Stimulated activated CD8-positive, alpha-beta memory T cell treated with anti-CD3 and anti-CD28 coated beads, Interleukin-7, amount 100 ng/mL, for 24 hours (primary cell): ENCODE results near the gene CD69.

Experiments used
- DNase-seq: peaks from one replicate; pipeline ENCODE4 v3.0.0-alpha.2; 2020; ENCODE audit warnings: low read depth

The CD69 gene

DNA sequence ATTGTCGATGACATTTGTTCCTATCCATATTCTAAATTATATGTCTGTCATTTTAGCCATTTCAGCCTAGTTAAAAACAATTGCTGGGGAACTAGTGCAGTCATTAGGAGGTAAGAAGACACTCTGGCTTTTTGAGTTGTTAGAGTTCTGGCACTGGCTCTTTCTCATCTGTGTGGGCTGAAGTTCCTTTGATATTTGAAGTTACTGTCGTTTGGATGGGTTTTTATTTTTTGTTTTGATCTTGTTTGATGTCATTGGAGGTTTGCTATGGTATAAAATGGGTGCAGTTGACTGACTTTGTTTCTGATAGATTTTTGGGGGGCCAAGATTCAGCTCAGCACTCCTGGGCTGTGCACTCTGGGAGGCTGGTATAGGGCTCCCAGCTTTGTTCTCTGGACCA, 20.7 kb upstream of the CD69 start:
- DNase-seq, result no peak

DNA sequence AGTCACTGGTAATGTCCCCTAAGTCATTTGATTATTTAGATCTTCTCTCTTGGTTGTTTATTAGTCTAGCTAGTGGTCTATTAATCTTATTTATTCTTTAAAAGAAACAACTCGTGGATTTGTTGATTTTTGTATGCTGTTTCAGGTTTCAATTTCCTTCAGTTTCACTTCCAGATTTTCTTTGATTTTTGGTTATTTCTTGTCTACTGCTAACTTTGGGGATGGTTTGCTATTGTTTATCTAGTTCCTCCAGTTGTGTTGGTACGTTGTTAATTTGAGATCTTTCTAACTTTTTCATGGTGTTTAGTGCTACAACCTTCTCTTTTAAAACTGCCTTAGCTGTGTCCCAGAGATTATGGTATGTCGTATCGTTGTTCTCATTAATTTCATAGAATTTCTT, 18.5 kb upstream of the CD69 start:
- no peak for DNase-seq

DNA sequence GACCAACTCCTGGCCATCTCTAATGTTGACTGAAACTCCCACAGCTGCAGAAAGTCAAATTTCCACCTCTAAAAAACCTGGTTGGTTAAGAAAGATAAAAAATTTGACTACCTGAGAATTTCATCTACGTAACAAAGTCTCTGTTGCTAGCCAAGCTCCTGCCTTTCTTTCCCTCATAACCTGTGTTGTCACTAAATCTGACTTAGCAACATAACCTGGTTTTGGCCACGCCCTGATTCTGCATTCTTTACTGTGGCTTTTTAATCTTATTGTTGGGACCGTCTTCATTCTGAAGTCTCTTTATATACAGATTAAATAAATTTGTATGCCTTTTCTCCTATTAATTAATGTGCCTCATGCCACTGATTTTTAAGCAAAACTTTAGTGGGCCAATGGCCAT, 16.1 kb upstream of the CD69 start:
- no peak for DNase-seq

DNA sequence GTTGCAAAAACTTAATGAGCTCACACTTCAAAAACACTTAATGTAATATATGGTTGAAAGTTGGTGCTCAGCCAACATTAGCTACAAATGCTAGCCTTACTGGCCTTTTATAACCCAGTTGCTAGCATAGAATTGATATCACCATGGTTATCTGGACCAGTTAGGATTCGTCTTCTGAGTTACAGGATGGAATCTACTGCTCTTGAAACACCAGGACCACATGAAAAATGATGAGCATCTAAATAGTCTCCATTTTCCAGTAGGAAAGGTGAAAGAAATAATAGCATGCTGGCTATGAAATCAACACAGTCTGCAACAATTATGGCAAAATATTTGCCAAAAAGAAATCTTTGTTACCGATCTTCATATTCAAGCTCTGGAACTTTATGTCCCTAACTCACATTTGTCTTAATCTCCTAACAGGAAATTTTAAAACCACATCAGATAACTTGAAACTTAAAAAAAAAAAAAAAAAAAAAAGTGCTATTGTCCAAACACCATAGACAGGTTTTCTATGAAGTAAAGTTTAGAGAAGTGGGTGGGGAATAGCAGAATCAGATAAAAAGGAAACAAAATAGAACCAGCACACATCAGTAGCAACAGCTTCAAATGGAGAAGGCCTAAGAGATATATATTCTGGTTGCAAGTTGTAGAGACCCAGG, 12.6 kb upstream of the CD69 start:
- DNase-seq, result no peak

DNA sequence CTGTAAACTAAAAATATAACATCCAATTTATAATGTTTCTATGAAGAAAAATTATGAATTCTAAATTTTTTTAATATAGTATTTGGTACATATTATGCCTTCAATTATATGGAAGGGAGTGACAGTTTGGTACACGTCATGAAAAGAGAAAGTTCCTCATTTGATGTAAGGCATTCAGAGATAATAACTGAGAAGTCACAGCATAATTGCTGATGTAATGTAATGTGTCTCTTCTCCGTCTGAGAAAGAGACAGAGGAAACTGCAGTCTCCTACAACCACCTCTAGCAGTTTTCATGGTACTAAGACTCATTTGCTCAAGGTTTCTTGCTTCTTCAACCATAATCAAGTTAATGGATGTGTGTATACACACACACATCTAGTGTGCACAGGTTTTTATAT, 2.3 kb upstream of the CD69 start:
- no peak for DNase-seq

DNA sequence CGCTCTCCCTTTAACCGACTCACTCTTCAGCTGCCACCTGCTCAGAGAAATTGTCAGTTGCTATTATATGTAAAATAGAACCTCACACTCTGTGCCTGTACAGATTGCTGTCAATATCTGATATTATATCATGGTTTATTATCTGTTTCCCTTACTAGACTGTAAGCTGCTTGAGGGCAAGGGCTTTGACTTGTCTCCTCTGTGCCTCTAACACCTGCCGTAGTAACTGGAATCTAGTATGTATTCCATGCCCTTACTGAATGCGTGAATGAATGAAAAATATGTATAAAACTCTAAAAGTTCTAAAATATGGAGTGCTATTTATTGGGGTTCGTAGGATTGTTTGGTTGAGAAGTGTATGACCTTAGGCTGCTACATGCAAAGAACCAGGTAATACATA, 1.7 kb upstream of the CD69 start:
- DNase-seq, result no peak

DNA sequence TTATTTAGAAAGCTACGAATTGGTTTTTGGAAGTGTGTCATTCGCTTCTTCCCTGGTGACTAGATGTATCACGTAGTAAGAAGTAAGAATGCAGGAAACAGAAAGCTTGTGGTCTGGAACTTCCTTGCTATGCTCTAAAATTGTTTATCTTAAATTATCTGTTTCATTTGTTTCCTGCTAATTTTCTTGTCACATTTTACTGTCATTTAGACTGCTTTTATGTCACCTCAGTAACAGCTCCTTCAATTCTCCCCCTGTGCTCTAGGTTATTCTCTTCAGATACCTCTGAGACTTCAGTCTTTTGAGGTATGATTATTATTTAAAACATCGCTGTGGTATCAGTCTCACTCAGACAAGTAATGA, 699 bp upstream of the CD69 start:
- no peak for DNase-seq

DNA sequence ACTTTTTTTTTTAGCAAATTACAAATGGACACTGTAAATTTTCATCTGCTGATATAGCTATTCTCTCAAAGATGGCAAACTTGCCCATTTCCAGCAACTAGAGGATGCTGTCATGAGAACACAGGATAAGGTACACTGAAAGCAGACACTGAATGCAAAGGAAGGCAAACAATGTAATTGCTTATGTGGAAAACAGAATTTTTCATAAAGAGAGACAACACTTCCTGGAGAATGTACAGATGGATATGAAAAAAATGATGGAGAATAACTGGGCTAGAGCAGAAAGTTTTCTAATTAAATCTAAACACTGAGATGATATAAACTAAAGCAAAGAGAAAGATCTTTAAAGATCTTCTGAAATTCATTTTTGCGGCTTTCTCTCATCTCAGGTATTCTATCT, 581 bp downstream of the CD69 start:
- DNase-seq, result no peak

DNA sequence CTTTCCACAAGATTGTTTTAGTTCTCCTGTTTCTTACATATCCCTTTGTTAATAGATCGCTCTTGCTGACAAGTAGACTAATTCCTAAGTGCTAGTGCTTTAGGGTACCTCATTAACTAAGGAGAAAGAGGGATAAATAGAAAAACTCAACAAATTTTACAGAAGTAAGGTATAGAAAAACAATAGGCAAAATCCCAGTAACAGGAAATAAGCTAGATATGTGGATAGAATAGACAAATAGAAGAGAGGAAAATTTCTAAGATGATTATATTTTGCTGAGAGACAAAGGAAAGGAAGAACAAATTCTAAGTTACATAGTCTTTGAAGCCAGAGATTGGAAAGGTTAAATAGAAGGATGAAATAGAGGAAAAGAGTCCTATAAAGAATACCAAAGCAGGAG, 1.0 kb downstream of the CD69 start:
- DNase-seq, result no peak

DNA sequence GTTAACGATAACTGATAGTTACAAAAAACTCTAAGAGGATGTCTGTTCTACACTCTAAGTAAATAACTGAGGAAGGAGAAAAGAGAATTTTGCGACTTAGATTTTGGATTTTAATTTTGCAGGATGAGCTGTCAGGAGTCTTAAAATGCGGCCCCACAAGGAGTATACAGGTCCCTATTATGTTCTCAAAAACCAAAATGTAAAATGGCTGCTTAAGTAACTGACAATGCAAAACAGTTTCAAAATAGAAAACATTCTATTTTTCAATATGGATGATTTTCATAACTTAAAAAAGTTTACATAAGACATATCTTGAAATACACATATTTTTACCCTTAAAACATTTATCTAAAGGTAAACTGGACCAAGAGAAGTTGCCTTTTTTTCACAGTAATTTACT, 2.6 kb downstream of the CD69 start:
- no peak for DNase-seq

DNA sequence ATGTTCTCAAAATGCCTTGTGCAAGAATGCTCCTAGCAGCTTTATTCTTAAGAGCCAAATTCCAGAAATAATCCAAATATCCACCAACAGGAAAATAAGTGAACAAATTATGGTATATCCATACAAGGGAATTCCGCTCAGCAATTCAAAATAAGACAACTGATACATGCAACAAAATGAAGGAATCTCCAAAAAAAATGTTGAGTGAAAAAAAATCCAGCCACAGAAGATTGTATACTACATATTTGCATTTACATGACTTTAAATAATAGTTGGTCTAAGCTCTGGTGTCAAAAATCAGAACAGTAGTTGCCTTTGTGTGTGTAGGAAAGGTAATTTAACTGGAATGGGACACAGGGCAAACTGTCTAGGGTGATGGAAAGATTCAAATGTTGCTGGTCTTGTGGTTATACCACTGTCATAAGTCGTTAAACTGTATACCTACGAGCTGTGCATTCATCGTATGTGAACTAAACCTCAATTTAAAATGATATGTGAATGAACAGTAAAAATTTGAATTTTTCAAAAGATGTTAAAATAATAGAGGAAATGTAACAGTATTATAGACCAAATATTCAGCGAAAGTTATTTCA, 3.2 kb downstream of the CD69 start:
- DNase-seq, result no peak

DNA sequence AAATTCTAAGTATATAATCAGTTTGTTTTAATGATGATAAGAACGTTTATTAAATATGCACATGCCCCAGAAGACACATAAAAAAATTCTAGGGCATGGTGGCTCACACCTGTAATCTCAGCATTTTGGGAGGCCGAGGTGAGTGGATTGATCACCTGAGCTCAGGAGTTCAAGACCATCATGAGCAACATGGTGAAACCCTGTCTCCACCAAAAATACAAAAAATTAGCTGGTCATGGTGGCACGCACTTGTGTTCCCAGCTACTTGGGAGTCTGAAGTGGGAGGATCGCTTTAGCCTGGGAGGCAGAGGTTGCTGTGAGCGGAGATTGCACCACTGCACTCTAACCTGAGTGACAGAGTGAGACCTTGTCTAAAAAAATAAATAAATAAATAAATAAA, 4.0 kb downstream of the CD69 start:
- no peak for DNase-seq

DNA sequence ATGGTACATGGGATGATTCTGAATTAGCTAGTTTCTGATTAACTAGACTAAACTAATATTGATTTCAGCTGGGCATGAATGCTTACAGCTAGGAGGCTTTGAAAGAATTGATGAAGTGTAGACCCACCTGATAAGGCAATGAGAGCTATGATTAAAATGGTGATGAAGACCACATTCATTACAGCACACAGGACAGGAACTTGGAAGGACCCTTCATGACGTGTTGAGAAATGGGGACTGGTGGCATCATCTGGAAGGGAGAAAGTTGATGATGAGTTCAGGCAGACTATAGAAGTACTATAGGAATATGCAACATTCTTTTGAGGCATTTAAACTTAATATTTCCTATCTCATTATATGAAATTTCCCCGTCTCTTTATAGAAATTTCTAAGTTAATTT, 4.5 kb downstream of the CD69 start:
- no peak for DNase-seq

DNA sequence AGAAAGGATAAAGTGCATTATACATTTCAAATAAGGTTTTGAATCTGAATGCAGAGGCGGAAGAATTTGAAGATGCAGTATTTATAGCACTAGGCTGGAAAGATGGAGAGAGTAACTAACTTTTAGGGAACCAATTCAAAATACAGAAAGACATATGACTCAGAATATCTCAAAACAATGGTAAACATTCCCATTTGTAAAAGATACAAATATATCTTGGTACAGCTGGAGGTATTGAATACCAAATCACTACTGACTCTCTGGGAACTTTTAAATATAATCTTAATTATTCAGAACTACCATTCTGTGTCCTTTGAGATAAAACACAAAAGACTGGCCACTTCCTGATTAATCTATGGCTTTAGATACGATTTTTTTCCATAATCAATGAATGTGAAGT, 5.1 kb downstream of the CD69 start:
- DNase-seq, result no peak

DNA sequence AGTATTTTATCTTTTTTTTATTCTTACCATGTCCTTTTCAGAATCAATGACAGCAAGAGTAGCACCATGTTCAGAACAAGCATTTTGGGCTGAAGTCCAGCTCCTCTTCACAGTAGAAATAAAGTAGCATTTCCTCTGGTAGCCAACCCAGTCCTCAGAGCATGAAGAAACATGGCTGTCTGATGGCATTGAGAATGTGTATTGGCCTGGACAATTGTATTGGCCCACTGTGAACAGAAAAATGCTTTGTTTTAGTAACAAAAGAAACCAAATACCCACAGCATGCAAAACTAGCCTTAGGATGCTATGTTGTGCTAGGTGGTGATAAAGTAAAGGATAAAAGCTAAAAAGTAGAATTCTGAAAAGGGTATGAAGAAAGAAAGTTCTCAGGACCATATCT, 5.7 kb downstream of the CD69 start:
- no peak for DNase-seq

DNA sequence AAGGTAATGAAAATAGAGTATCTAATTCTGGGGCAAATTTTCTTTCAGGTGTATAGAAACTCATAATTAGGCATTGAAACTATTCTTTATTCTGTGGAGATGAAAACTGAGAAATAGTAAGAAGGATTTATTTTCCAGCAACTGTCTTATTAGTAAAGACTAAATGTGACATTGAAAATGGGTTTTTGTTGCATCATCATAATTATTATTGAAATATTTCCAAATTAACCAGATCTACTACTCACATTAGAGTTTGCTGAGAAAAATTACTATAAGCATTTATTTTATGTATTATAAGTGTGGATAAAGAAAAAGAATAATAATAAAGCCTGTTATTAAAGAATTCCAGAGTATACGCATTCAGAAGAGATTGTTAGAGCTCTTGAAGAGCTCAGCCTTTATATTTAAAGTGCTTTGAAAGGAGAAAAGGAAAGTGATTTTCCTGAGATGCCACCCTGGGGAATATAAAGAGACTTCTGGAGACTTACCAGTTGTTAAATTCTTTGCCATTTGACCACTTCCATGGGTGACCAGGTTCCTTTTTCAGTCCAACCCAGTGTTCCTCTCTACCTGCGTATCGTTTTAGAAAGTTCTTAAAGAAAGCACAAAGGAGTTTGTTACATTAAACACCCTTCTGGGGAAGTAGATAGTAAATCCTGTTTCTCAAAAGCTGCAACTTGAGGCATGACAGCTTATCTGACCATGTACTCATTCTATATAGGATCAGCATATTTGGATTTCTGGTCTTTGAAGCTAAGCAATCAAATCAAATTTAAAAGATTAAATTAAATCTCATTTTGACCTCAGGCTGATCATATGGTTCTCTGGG, 6.4 kb downstream of the CD69 start:
- no peak for DNase-seq

DNA sequence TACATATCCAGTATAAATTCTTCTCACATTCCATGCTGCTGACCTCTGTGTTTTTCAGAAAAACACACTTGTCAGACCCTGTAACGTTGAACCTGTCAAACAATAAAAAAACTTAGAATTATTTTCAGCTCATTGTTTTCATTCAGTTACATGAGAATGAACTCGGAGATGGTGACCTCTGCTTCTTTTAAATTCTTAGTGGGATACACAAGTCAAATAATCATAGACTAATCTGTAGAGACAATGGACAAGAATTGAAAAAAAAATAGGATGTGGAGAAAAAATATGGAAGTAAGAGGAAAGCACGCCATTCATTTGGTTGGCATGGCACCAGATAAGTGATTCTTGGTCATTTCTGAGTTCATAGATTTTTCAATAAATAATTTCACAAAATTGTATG, 7.2 kb downstream of the CD69 start:
- no peak for DNase-seq

DNA sequence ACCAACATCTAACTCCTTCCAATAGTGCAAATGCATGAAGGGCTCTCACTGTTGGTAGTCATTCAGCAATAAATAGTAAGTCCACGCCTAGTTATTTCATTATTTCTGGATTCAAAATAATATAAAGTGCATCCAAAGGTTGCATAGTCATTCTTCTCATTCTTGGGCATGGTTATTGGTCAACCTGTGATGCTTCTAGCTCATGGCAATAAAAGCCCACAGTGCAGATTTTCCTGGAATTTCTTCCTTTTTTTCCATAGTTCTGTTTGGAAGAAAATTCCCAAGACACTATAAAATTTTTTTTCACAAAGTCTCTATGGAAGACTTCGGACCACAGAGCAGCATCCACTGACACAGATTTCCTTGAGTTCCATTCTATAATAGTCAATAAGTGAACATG, 7.6 kb downstream of the CD69 start:
- no peak for DNase-seq

DNA sequence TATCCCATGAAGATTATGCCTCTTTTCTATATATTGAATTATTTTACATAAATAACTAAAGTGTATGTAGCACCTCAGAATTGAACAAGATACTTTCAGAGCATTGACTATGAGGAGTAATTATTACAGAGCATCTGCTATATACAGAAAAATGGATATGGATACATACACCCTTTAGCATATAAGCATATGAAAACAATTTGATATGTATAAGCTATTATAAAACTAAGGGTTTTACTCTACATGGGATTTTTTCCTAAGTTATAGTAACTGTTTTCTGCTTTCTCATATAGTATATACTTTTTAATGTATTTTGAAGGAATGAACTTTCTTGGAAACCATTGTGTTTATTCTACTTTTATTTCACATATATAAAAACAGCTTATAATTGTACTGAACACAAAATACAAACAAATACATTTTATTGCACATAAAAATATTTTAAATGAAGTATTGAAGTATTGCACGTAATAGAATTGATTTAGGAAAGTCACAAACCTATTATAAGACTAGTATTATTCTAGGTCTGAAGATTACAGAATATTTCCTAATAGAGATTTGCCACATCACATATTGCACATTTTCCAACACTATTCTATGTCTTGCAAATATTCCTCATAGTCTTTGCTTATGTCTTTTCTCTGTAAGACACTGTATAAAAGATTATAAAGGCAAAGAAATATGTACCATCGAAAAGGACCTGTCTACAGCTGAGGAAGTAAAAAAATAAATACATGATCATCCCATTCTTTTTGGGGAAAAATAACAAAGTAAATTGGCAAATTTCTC, 8.4 kb downstream of the CD69 start:
- no peak for DNase-seq

DNA sequence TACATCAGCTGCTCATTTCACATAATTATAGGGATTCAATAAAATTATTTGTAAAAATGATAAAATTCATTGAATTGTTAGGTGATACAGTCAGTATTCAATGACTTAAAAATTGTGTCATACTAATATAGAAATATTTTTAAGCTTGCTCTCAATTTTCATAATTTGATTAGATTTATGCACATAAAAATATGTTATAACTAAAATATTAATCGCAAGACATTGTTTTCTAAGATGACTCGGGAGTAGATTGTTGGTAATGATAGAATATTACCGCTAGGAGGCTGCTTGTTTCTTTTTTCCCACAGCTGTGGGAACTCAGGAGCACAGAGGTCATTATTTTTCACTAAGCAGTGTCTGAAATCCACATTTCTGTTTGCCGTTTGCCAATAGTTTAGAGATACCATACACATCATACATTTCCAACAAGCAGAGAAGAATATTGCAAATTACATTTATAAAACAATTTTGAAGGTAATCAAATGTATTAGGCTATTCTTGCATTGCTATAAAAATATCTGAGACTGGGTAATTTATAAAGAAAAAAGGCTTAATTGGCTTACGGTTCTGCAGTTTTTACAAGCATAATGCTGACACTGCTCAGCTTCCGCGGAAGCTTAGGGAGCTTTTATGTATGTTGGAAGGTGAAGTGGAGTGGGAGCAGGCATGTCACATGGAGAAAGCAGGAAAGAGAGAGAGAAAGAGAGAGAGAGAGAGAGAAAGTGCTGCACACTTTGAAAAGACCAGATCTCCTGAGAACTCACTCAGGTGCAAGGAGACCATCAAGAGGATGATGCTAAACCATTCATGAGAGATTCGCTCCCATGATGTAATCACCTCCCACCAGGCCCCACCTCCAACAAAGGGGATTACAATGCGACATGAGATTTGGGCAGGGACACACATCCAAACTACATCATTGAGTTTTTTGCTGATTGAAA, 9.2 kb downstream of the CD69 start:
- no peak for DNase-seq

DNA sequence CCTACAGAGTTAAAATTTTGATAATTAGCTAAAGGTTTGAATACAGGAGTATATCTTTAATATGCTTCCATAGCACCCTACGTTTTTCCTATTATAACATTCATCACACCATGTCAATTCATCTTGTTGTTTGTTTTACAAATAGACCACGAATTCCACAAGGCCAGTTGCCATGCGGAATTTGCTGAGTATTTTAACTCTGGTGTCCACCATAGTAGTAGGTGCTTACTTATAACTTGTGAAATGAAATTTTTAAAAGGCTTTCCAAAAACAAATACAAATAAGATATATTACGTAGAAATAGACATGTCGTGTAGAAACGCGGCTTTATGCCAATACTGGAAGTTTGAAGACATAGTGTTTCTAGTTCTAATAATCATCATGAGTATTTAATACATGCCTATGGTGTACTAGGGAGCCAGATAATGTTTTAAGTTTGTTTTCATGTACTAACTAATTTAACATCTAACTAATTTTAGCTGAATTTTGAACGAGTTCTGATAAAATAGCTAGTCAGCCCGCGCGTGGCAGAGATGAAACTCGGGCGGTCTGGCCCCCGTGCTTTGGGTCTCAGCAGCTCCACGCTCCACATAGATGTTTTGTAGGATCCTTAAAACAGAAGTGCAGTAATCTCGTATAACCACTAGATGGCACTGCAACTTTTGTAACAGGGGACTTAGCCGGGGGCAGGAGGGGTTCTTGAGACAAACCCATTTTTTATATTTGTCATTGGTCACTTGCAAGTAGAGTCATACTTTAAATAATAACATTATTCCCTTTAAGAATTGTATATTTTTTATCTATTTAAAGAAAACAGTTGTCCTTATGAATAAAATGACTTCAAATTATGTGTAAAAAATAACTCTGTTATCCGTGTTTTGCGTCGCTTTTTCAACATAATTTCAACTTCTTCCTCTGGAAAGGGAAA, 10.2 kb downstream of the CD69 start:
- DNase-seq, result no peak
